ENCODE data around the gene KIFBP. TPM values are rescaled to one million over a fixed set of nuclear protein-coding genes. Genes with fewer than 3 reads are reported as not detected.
A peak's percentile ranks its signal among the peaks of the same experiment; 100 is the strongest.

The KIFBP gene
- total and polyA plus RNA-seq, 4 donors, result 10.9 to 27.9 (median 16.4) TPM

DNA sequence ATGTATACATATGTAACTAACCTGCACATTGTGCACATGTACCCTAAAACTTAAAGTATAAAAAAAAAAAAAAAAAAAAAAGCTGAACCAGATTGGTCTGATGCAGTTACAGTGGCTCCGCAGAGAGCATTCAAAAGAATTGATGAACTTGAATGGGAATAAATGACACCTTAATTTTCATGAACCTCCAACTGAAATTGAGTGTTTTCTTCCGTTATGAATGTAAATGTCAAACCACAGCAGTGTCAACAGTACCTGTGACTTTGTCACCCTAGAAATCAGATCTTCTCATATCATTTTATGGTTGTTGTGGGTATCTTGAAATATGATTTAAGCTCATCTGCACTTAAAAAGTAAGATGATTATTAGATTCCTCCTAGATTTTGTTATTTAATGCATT lies 66.6 kb downstream of the KIFBP start:
- ATAC-seq (ENCODE audit: insufficient read depth, low FRiP score) (no peak), DNase-seq (no peak)
- Histone ChIP-seq H3K4me1 (ENCODE audit: control insufficient read depth in 5 of 5, insufficient read depth in 5 of 5, low read length in 5 of 5) (peaks cover 0 to 5% (median 0%) of the 10 kb centered on the region in 5 donors), H3K9ac (ENCODE audit: insufficient read depth in 1 of 2, low read length in 2 of 2) (no peak overlapping the region), H3K36me3 (ENCODE audit: control insufficient read depth in 4 of 4, insufficient read depth in 4 of 4, low read length in 4 of 4) (no peaks in the 10 kb centered on the region), H3K27ac (ENCODE audit: low read depth in 1 of 2, low read length in 1 of 2) (no peak overlapping the region), H3K4me3 (no peak overlapping the region), H3K9me3 (ENCODE audit: control insufficient read depth in 4 of 4, insufficient read depth in 3 of 4, low read length in 3 of 4) (no peaks in the 10 kb centered on the region), H3K27me3 (ENCODE audit: control insufficient read depth in 3 of 3, insufficient read depth in 3 of 3, low read length in 2 of 3) (no peaks in the 10 kb centered on the region)
- 81 to 85% methylated on average over 2 of the region's 2 CpGs for WGBS, 2 donors
- TF ChIP-seq, protein P1, sequence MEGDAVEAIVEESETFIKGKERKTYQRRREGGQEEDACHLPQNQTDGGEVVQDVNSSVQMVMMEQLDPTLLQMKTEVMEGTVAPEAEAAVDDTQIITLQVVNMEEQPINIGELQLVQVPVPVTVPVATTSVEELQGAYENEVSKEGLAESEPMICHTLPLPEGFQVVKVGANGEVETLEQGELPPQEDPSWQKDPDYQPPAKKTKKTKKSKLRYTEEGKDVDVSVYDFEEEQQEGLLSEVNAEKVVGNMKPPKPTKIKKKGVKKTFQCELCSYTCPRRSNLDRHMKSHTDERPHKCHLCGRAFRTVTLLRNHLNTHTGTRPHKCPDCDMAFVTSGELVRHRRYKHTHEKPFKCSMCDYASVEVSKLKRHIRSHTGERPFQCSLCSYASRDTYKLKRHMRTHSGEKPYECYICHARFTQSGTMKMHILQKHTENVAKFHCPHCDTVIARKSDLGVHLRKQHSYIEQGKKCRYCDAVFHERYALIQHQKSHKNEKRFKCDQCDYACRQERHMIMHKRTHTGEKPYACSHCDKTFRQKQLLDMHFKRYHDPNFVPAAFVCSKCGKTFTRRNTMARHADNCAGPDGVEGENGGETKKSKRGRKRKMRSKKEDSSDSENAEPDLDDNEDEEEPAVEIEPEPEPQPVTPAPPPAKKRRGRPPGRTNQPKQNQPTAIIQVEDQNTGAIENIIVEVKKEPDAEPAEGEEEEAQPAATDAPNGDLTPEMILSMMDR (IDR thresholded peaks at IDR 0.05; ENCODE audit: control extremely low read depth, extremely low read depth), result no peak

DNA sequence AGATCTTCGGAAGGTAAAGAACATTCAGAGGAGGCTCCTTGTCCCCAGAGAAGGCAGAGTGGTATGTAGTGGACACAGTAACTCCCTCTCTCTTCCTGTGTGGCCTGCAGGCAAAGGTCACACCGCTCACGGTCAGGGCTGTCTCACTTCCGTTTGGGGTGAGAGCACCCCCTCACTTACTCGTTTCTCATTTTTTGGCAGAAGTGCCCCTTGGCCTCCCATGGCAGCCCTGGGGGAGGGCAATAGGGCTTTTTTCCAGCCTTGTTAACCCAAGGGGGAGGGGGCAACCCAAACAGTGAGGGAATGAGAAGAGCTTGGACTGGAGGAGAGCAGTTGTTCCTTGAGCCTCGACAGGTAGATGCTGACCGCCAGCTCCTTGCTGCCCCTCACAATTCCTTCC lies 67.5 kb downstream of the KIFBP start:
- no peak for DNase-seq

DNA sequence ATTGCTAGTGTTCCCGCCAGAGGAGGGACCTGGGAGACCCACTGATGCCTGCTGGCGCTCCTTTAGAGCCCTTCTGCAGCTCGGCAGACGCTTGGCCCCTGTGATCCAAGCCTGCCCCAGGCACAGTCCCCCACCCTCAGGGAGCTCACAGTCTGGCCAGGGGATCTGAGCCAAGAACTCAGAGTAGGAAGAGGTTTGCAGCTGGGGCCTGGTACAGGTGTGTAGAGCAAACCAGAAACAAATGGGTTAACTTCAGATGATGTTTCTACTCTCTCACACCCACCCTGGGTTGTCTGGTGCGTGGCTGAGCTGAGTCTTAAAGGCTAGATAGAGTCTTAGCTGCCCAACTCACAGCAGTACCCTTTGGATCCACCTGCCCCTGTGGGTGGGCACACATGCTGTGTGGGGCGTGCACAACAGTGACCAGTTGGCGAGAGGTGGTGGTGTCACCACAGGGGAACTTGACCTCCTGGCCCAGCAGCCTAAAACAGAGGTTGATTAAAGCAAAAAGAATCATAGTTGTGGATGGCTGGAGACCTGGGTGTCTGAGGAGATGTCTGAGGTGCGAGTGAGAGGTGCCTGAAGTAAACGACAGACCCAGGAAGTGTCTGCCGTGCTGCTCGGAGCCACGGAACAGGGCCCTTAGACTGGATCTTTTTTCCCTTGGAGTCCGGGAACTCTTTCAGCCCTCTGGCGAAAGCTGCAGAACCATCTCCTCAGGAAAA lies 68.1 kb downstream of the KIFBP start:
- Histone ChIP-seq H3K27me3 (ENCODE audit: control insufficient read depth in 3 of 3, insufficient read depth in 3 of 3, low read length in 2 of 3) (no peaks in the 10 kb centered on the region), H3K4me1 (ENCODE audit: control insufficient read depth in 5 of 5, insufficient read depth in 5 of 5, low read length in 5 of 5) (peaks cover 0 to 6% (median 2%) of the 10 kb centered on the region in 5 donors), H3K4me3 (no peak overlapping the region), H3K36me3 (ENCODE audit: control insufficient read depth in 4 of 4, insufficient read depth in 4 of 4, low read length in 4 of 4) (no peaks in the 10 kb centered on the region), H3K9me3 (ENCODE audit: control insufficient read depth in 4 of 4, insufficient read depth in 3 of 4, low read length in 3 of 4) (no peaks in the 10 kb centered on the region), H3K9ac (ENCODE audit: insufficient read depth in 1 of 2, low read length in 2 of 2) (no peak overlapping the region), H3K27ac (ENCODE audit: low read depth in 1 of 2, low read length in 1 of 2) (peak overlapping the region; percentile 60 to 82)
- WGBS, 2 donors, result 64 to 71% methylated on average over 14 of the region's 14 CpGs
- ATAC-seq (ENCODE audit: insufficient read depth, low FRiP score) (no peak), DNase-seq (no peak)
- TF ChIP-seq, protein P1 (IDR thresholded peaks at IDR 0.05; ENCODE audit: control extremely low read depth, extremely low read depth), result no peak

More for the DNA sequence above, 67.5 kb downstream of the KIFBP start:
- Histone ChIP-seq H3K4me3 (no peak overlapping the region), H3K9ac (ENCODE audit: insufficient read depth in 1 of 2, low read length in 2 of 2) (no peak overlapping the region), H3K4me1 (ENCODE audit: control insufficient read depth in 5 of 5, insufficient read depth in 5 of 5, low read length in 5 of 5) (peaks cover 0 to 6% (median 0%) of the 10 kb centered on the region in 5 donors), H3K36me3 (ENCODE audit: control insufficient read depth in 4 of 4, insufficient read depth in 4 of 4, low read length in 4 of 4) (no peaks in the 10 kb centered on the region), H3K27me3 (ENCODE audit: control insufficient read depth in 3 of 3, insufficient read depth in 3 of 3, low read length in 2 of 3) (no peaks in the 10 kb centered on the region), H3K9me3 (ENCODE audit: control insufficient read depth in 4 of 4, insufficient read depth in 3 of 4, low read length in 3 of 4) (no peaks in the 10 kb centered on the region), H3K27ac (ENCODE audit: low read depth in 1 of 2, low read length in 1 of 2) (peak overlapping the region in 1 of 2 donors; percentile 82)
- TF ChIP-seq, protein P1 (IDR thresholded peaks at IDR 0.05; ENCODE audit: control extremely low read depth, extremely low read depth), result no peak
- ATAC-seq (ENCODE audit: insufficient read depth, low FRiP score), result peak; percentile 59
- WGBS, 2 donors, result 40 to 42% methylated on average over 7 of the region's 7 CpGs
